C4-2B (cell line): ENCODE data around the gene ACOT2.

ENCODE experiments used
- ZFX ChIP-seq: fragments of 450-650 bp; IDR thresholded peaks from 2 replicates; pipeline ENCODE4 v1.6.1; 2017
- TF ChIP-seq, protein P1 (sequence below): fragments of 450-650 bp; conservative IDR thresholded peaks from 2 replicates; pipeline ENCODE4 v1.5.1; 2017; ENCODE audit warnings: mild to moderate bottlenecking

DNA sequence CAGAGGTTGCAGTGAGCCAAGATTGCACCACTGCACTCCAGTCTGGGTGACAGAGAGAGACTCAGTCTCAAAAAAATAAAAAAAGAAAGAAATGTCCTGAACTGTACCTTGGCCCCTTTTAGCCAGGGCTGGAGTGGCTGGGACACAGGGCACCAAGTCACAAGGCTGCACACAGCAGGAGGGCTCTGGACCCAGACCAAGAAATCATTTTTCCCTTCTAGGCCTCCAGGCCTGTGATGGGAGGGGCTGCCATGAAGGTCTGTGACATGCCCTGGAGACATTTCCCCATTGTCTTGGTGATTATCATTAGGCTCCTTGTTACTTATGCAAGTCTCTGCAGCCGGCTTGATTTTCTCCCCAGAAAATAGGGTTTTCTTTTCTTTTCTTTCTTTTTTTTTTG lies 38.2 kb downstream of the ACOT2 start:
- TF ChIP-seq, protein P1, sequence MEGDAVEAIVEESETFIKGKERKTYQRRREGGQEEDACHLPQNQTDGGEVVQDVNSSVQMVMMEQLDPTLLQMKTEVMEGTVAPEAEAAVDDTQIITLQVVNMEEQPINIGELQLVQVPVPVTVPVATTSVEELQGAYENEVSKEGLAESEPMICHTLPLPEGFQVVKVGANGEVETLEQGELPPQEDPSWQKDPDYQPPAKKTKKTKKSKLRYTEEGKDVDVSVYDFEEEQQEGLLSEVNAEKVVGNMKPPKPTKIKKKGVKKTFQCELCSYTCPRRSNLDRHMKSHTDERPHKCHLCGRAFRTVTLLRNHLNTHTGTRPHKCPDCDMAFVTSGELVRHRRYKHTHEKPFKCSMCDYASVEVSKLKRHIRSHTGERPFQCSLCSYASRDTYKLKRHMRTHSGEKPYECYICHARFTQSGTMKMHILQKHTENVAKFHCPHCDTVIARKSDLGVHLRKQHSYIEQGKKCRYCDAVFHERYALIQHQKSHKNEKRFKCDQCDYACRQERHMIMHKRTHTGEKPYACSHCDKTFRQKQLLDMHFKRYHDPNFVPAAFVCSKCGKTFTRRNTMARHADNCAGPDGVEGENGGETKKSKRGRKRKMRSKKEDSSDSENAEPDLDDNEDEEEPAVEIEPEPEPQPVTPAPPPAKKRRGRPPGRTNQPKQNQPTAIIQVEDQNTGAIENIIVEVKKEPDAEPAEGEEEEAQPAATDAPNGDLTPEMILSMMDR = no peak
- no peak for TF ChIP-seq ZFX
